ENCODE measurements around the gene R3HDM4.

R3HDM4 gene

GRCh38 chr19:932648-933552 lies 19.9 kb upstream of the R3HDM4 start:
- no peak overlapping the region for H3K4me3 ChIP-seq (ENCODE audit: low read depth, low read length)

GRCh38 chr19:931860-932647 lies 19.0 kb upstream of the R3HDM4 start:
- H3K4me3 ChIP-seq (ENCODE audit: low read depth, low read length) = no peak overlapping the region

- H3K4me3 ChIP-seq (ENCODE audit: low read depth, low read length) = no peak overlapping the region
Measured at GRCh38 chr19:929891-930258, 16.9 kb upstream of the R3HDM4 start.

- H3K4me3 ChIP-seq (ENCODE audit: low read depth, low read length) = no peak overlapping the region
Measured at GRCh38 chr19:929203-929890, 16.3 kb upstream of the R3HDM4 start.

GRCh38 chr19:928471-929202 lies 15.6 kb upstream of the R3HDM4 start:
- H3K4me3 ChIP-seq (ENCODE audit: low read depth, low read length) = no peak overlapping the region

- no peak overlapping the region for H3K4me3 ChIP-seq (ENCODE audit: low read depth, low read length)
Measured at GRCh38 chr19:927780-928401, 14.9 kb upstream of the R3HDM4 start.

- H3K4me3 ChIP-seq (ENCODE audit: low read depth, low read length) = no peak overlapping the region
Measured at GRCh38 chr19:927351-927779, 14.3 kb upstream of the R3HDM4 start.

GRCh38 chr19:926589-927350 lies 13.8 kb upstream of the R3HDM4 start:
- H3K4me3 ChIP-seq (ENCODE audit: low read depth, low read length) = peak overlapping the region; percentile 78

- peak overlapping the region; percentile 78 for H3K4me3 ChIP-seq (ENCODE audit: low read depth, low read length)
Measured at GRCh38 chr19:926323-926588, 13.2 kb upstream of the R3HDM4 start.

- H3K4me3 ChIP-seq (ENCODE audit: low read depth, low read length) = peak within 1 kb of the TSS; percentile 78
Measured at GRCh38 chr19:925526-926322, 12.7 kb upstream of the R3HDM4 start, which contains the start of gene ARID3A. ARID3A (plus strand) TSS chr19:926035; CDS start chr19:929529, 3,494 bp downstream.

GRCh38 chr19:925087-925525 lies 12.1 kb upstream of the R3HDM4 start:
- H3K4me3 ChIP-seq (ENCODE audit: low read depth, low read length) = peak overlapping the region; percentile 78

GRCh38 chr19:924553-925086 lies 11.6 kb upstream of the R3HDM4 start:
- H3K4me3 ChIP-seq (ENCODE audit: low read depth, low read length) = peak overlapping the region; percentile 78

GRCh38 chr19:920051-920864 lies 7.2 kb upstream of the R3HDM4 start:
- H3K4me3 ChIP-seq (ENCODE audit: low read depth, low read length) = peak overlapping the region; percentile 8

- peak overlapping the region; percentile 8 for H3K4me3 ChIP-seq (ENCODE audit: low read depth, low read length)
Measured at GRCh38 chr19:919199-920050, 6.4 kb upstream of the R3HDM4 start.

- no peak overlapping the region for H3K4me3 ChIP-seq (ENCODE audit: low read depth, low read length)
Measured at GRCh38 chr19:918481-919198, 5.6 kb upstream of the R3HDM4 start.

- peak overlapping the region; percentile 14 for H3K4me3 ChIP-seq (ENCODE audit: low read depth, low read length)
Measured at GRCh38 chr19:918152-918437, 5.1 kb upstream of the R3HDM4 start.

Measured in iPS-11a (cell line).